Rectal smooth muscle tissue (tissue), 1 donor: ENCODE data around the gene CERT1.
A peak's percentile ranks its signal among the peaks of the same experiment; 100 is the strongest.
"Not testable (repeated sequence)": the region's sequence is repeated elsewhere in the genome, so short reads cannot be mapped to it uniquely, and the experiment has no call there.

Experiments
- H3K27ac ChIP-seq: one replicate; pipeline ENCODE4 v1.7.0; 2013; ENCODE audit warnings: low read depth, low read length, inconsistent platforms
- H3K27me3 ChIP-seq: one replicate; pipeline ENCODE4 v1.7.0; 2013; ENCODE audit warnings: low read length; ENCODE audit not compliant: control insufficient read depth, insufficient read depth
- H3K36me3 ChIP-seq: one replicate; pipeline ENCODE4 v1.7.0; 2013; ENCODE audit warnings: low read length; ENCODE audit not compliant: control insufficient read depth, insufficient read depth
- H3K4me1 ChIP-seq: one replicate; pipeline ENCODE4 v1.7.0; 2013; ENCODE audit warnings: low read length; ENCODE audit not compliant: control insufficient read depth, insufficient read depth
- H3K4me3 ChIP-seq: one replicate; pipeline ENCODE4 v1.7.0; 2013; ENCODE audit warnings: low read length
- H3K9ac ChIP-seq: one replicate; pipeline ENCODE4 v1.7.0; 2013; ENCODE audit warnings: low read length

Gene CERT1, protein sequence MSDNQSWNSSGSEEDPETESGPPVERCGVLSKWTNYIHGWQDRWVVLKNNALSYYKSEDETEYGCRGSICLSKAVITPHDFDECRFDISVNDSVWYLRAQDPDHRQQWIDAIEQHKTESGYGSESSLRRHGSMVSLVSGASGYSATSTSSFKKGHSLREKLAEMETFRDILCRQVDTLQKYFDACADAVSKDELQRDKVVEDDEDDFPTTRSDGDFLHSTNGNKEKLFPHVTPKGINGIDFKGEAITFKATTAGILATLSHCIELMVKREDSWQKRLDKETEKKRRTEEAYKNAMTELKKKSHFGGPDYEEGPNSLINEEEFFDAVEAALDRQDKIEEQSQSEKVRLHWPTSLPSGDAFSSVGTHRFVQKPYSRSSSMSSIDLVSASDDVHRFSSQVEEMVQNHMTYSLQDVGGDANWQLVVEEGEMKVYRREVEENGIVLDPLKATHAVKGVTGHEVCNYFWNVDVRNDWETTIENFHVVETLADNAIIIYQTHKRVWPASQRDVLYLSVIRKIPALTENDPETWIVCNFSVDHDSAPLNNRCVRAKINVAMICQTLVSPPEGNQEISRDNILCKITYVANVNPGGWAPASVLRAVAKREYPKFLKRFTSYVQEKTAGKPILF

DNA sequence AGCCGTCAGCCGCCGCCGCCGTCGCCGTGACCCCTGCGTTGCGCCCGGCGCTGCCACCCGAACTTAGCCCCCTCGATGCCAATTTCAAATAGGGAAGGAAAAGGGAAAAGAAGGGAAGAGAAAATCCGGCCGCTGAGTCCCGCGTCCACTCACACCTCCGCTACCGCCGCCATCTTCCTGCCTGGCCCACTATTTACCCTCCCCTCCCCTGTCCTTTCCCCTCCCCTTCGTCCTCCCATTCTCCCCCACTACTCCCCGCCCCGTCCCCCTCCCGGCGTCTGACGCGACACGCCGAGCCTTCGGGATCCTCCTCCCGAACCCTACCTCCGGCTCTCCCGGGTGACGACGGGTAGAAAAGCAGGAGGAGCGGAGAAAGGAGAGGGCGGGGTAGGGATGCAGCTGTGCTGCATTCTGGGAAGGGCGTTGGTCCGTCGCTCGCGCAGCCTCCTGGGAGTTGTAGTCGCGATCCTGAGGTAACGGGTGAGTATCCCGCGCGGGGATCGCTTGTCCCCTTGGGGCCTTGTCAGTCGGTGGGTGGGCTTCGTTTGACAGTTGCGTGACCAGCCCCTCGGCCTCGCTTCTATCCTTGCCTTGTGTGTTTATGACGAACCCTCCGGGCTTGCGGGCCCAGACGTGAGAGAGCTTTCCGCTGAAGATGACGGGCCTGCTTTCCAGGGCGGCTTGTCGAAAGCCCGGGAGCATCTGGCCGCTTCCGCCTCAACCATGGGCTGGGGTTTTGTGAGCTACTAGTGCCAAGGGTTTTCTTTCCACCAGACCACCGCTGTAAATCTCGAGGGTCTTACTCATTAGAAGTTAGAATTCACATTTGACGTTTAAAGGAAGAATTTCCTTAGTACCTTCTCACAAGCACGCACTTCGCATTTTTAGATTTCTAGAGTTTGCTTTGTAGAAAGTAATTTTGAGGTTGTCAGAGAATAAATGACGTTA, at the start of gene CERT1, which contains the start of gene POLK:
CERT1 (minus strand) TSS at position 195 of the 948 bp plus-strand sequence. CDS start 422 bp downstream, outside the sequence.
POLK (plus strand) TSS at position 457 of the 948 bp plus-strand sequence.
- peak within 1 kb of the TSS; percentile 81 for H3K9ac ChIP-seq
- no peaks in the 10 kb centered on the region for H3K36me3 ChIP-seq
- peak within 1 kb of the TSS; percentile 98 for H3K4me3 ChIP-seq
- H3K4me1 ChIP-seq = peaks cover 7% of the 10 kb centered on the region
- H3K27me3 ChIP-seq = no peaks in the 10 kb centered on the region
- H3K27ac ChIP-seq = peak within 1 kb of the TSS; percentile 92

DNA sequence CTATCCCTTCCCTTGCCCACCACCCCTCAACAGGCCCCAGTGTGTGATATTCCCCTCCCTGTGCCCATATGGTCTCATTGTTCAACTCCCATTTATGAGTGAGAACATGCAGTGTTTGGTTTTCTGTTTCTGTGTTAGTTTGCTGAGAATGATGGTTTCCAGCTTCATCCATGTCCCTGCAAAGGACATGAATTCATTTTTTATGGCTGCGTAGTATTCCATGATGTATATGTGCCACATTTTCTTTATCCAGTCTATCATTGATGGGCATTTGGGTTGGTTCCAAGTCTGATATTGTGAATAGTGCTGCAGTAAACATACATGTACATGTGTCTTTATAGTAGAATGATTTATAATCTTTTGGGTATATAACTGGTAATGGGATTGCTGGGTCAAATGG, 49.2 kb upstream of the CERT1 start:
- H3K36me3 ChIP-seq, H3K4me1 ChIP-seq, H3K9ac ChIP-seq, H3K27me3 ChIP-seq, H3K27ac ChIP-seq, H3K4me3 ChIP-seq: not testable (repeated sequence)

DNA sequence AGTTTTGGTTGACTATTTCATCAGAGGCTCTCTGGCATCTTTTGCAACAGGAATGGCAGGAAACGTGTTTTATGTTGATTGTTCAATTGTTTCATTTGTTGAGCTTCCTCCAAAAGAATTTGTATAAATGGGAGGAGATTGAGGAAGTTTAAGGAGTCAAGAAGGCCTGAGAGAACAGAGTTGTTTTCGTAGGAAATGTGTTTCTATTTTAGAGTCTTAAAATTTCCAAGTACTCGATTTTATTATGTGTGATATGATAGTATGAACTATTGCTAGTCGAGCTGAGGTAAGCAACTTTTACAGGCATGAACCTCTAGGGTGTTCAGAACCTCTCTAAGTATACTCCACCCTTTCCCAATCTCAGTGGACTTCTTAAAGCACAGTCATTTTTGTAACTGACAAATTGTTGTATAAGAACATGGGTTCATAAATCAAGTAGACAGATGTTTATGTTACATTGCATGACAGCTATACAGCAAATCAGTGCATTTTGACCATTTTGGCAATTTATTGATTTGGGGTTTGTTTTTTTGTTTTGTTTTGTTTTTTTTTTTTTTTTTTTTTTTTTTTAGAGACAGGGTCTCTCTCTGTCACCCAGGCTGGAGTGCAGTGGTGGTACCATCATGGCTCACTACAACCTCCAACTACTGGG, 47.7 kb upstream of the CERT1 start:
- no peak overlapping the region for H3K4me3 ChIP-seq
- H3K27me3 ChIP-seq = no peaks in the 10 kb centered on the region
- H3K4me1 ChIP-seq = no peaks in the 10 kb centered on the region
- no peak overlapping the region for H3K9ac ChIP-seq
- no peaks in the 10 kb centered on the region for H3K36me3 ChIP-seq
- H3K27ac ChIP-seq = no peak overlapping the region

DNA sequence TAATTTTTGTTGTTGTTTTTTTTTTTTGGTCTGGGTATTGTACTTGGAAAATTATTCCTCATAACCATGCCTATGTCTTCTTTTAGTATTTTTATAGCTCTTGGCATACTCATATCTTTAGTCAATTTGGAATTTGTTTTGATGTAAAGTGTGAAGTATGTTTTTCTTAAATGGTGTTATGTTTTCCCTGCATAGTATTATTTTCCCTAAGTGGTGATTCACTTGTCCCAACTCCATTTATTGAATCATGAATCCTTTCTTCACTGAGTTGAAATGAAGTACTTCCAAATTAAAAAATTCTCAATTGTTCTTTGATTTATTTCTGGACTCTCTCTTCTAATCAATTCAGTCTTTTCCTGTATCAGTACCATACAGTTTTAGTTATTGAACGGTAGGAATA, 46.8 kb upstream of the CERT1 start:
- no peaks in the 10 kb centered on the region for H3K36me3 ChIP-seq
- H3K27ac ChIP-seq = no peak overlapping the region
- H3K4me1 ChIP-seq = no peaks in the 10 kb centered on the region
- no peak overlapping the region for H3K9ac ChIP-seq
- H3K4me3 ChIP-seq = no peak overlapping the region
- H3K27me3 ChIP-seq = no peaks in the 10 kb centered on the region

DNA sequence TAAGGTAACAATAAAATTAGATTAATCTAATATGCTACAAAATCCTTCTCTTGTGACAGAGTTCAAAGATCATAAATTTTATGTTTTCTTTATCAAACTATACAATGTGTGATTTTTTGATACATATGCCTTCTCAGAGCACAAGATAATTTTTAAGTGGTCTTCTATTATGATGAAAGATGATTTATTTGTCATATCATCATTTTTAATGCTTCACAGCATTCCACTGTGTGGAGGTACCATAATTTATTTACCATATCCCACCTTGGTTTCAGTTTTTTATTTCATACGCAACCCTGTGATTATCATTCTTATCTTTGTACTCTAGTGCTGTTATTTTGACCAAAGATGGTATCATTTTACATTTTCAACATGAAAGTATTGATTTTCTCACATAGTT, 41.9 kb upstream of the CERT1 start:
- Histone ChIP-seq H3K27me3 (no peaks in the 10 kb centered on the region), H3K27ac (no peak overlapping the region), H3K4me1 (no peaks in the 10 kb centered on the region), H3K4me3 (no peak overlapping the region), H3K9ac (no peak overlapping the region), H3K36me3 (no peaks in the 10 kb centered on the region)

DNA sequence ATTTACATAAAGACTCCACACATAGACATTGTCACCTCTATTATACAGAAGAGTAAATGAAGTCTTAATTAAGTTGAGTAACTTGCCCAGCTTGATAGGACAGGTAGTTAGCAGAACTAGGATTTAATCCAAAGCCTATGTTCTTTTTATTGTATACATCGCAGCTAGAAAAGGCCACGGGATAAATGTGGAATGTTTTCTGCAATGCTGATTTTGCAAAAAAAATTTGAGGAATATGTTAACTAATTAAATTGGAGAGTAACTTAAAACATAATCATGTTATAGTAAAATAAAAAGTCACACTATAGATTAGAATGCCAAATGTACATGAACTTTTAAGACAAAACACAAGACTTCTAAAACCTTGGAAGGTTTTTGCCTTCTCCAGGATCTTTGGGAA, 41.3 kb upstream of the CERT1 start:
- Histone ChIP-seq H3K27ac (no peak overlapping the region), H3K9ac (no peak overlapping the region), H3K36me3 (no peaks in the 10 kb centered on the region), H3K4me3 (no peak overlapping the region), H3K27me3 (no peaks in the 10 kb centered on the region), H3K4me1 (no peaks in the 10 kb centered on the region)

DNA sequence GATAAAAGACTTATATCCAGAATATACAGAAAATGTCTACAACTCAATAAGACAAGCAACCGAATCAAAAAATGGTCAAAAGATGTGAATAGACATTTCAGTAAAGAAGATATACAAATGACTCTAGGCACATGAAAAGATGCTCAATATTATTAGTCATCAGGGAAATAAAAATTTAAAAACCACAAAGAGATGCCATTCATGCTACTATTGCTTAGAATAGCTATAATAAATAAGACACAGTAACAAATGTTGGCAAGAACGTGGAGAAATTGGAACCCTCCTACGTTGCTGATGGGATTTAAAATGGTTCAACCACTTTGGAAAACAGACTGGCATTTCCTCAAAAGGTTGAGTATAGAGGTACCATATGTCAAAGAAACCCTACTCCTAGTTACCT, 40.0 kb upstream of the CERT1 start:
- H3K27ac ChIP-seq = no peak overlapping the region
- H3K4me1 ChIP-seq = no peaks in the 10 kb centered on the region
- no peaks in the 10 kb centered on the region for H3K27me3 ChIP-seq
- no peaks in the 10 kb centered on the region for H3K36me3 ChIP-seq
- H3K9ac ChIP-seq = no peak overlapping the region
- no peak overlapping the region for H3K4me3 ChIP-seq

DNA sequence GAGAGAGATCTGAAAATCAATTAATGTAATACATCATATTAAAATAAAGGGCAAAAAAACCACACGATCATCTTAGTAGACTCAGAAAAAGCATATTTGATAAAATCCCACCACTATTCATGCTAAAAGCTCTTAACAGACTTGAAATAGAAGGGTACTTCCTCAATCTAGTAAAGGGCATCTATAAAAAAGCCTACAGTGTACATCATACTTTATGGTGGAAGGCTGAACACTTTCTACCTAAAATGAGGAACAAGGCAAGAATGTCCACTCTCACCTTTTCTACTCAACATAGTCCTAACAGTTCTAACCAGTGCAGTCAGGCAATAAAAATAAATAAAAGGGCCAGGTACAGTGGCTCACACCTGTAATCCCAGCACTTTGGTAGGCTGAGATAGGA, 39.2 kb upstream of the CERT1 start:
- H3K36me3 ChIP-seq = no peaks in the 10 kb centered on the region
- no peaks in the 10 kb centered on the region for H3K4me1 ChIP-seq
- no peaks in the 10 kb centered on the region for H3K27me3 ChIP-seq
- no peak overlapping the region for H3K27ac ChIP-seq
- H3K9ac ChIP-seq = no peak overlapping the region
- H3K4me3 ChIP-seq = no peak overlapping the region

DNA sequence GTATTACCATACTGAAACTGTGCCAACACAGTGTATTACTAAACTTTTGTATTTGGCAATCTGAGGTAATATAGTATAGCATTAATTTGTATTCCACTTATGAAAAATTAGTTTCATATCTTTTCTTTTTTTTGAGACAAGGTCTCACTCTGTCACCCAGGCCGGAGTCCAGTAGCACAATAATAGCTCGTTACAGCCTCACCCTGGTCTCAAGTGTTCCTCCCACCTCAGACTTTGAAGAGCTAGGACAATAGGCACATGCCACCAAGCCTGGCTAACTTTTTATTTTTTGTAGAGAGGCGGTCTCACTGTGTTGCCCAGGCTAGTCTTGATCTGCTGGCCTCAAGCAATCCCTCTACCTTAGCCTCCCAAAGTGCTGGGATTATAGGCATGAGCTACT, 36.4 kb upstream of the CERT1 start:
- Histone ChIP-seq H3K27ac (no peak overlapping the region), H3K36me3 (no peaks in the 10 kb centered on the region), H3K4me3 (no peak overlapping the region), H3K27me3 (no peaks in the 10 kb centered on the region), H3K4me1 (no peaks in the 10 kb centered on the region), H3K9ac (no peak overlapping the region)

DNA sequence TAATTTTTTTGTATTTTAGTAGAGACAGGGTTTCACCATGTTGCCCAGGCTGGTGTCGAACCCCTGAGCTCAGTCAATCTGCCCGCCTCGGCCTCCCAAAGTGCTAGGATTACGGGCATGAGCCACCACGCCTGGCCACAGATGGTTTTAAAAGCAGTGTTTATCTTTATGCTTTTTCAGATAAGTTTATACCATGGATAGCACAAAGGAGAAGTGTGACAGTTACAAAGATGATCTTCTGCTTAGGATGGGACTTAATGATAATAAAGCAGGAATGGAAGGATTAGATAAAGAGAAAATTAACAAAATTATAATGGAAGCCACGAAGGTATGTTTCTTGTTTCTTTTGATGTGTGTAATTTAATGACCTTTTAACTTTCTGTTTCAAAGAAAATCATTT, 35.4 kb upstream of the CERT1 start:
- Histone ChIP-seq H3K27ac (no peak overlapping the region), H3K9ac (no peak overlapping the region), H3K36me3 (no peaks in the 10 kb centered on the region), H3K4me1 (no peaks in the 10 kb centered on the region), H3K27me3 (no peaks in the 10 kb centered on the region), H3K4me3 (no peak overlapping the region)

DNA sequence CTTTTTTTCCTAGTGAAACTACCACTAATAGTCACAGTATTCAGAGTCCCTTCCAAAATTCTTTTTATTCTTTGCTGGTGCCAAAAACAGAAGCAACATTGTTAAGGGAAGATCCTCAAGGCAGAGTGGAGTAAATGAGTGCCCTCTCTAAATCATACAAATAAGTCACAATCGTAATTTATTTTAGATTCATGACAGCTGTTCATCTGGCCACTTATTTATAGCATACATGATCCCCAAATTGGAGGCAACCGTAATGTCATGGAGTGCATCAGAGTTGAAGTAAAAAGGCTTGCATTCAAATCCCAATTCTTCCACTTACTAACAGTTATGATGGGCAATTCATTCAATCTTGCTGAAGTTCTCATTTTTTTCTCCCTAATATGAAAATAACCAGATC, 33.7 kb upstream of the CERT1 start:
- Histone ChIP-seq H3K4me1 (no peaks in the 10 kb centered on the region), H3K36me3 (peaks cover 2% of the 10 kb centered on the region), H3K4me3 (no peak overlapping the region), H3K27ac (no peak overlapping the region), H3K27me3 (no peaks in the 10 kb centered on the region), H3K9ac (no peak overlapping the region)

DNA sequence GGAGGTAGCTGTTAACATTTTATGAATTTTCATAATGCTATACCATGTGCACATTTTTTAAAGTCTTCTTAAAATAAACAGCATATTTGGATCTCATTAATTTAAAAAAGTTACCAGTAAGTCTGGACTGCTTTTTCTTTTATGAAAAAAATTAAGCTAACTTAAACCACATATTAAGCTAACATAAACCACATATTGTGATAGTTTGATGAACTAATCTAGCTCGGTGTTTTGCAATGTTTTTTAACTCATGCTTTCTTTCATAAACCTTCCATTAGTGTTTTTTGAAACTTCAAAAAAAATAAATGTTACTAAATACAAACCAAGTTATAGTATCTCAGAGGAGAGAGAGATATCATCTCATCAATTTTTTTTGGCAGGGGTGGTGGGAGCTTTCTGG, 26.8 kb upstream of the CERT1 start:
- Histone ChIP-seq H3K4me3 (no peak overlapping the region), H3K4me1 (no peaks in the 10 kb centered on the region), H3K27me3 (no peaks in the 10 kb centered on the region), H3K27ac (no peak overlapping the region), H3K36me3 (peaks cover 2% of the 10 kb centered on the region), H3K9ac (no peak overlapping the region)
